Duodenal mucosa (tissue), 2 donors: ENCODE data around the gene ADGRG6.

ENCODE experiments used
- H3K27ac ChIP-seq: one replicate; pipeline ENCODE4 v1.7.0; 2013; ENCODE audit warnings: low read depth, low read length
- H3K27me3 ChIP-seq, 2 donors: one replicate each; pipeline ENCODE4 v1.7.0; 2013; ENCODE audit warnings: low read length in 2 of 2, control low read depth in 1 of 2; ENCODE audit not compliant: insufficient read depth in 2 of 2, control insufficient read depth in 1 of 2
- H3K36me3 ChIP-seq, 2 donors: one replicate each; pipeline ENCODE4 v1.7.0; 2013; ENCODE audit warnings: low read length in 2 of 2, control low read depth in 1 of 2; ENCODE audit not compliant: insufficient read depth in 2 of 2, control insufficient read depth in 1 of 2
- H3K4me1 ChIP-seq, 2 donors: one replicate each; pipeline ENCODE4 v1.7.0; 2013; ENCODE audit warnings: low read length in 2 of 2, control low read depth in 1 of 2; ENCODE audit not compliant: insufficient read depth in 2 of 2, control insufficient read depth in 1 of 2
- H3K4me3 ChIP-seq, 2 donors: one replicate each; pipeline ENCODE4 v1.7.0; 2013; ENCODE audit warnings: low read length in 2 of 2, low read depth in 1 of 2
- H3K9ac ChIP-seq, 2 donors: one replicate each; pipeline ENCODE4 v1.7.0; 2013; ENCODE audit warnings: low read length in 2 of 2, low read depth in 1 of 2
- H3K9me3 ChIP-seq, 2 donors: one replicate each; pipeline ENCODE4 v1.7.0; 2013; ENCODE audit warnings: low read length in 2 of 2, control low read depth in 1 of 2; ENCODE audit not compliant: control insufficient read depth in 1 of 2

Gene ADGRG6

GRCh38 chr6:142301651-142302391, at the start of gene ADGRG6:
Gene ADGRG6 (plus strand): TSS chr6:142302007. CDS start chr6:142302330, 323 bp downstream.
- peak within 1 kb of the TSS; percentile 67 for H3K27ac ChIP-seq
- H3K9ac ChIP-seq, result peak within 1 kb of the TSS; percentile 63 to 69

GRCh38 chr6:142254513-142254912, 47.3 kb upstream of the ADGRG6 start:
- no peaks in the 10 kb centered on the region for H3K36me3 ChIP-seq
- H3K27ac ChIP-seq, result no peak overlapping the region
- no peak overlapping the region for H3K9ac ChIP-seq

More at GRCh38 chr6:142301651-142302391, at the start of gene ADGRG6:
- peaks cover 7 to 13% of the 10 kb centered on the region in 2 donors for H3K4me1 ChIP-seq
- H3K4me3 ChIP-seq, result peak within 1 kb of the TSS; percentile 73 to 76
- no peaks in the 10 kb centered on the region for H3K36me3 ChIP-seq
- no peaks in the 10 kb centered on the region for H3K9me3 ChIP-seq
- no peaks in the 10 kb centered on the region for H3K27me3 ChIP-seq

GRCh38 chr6:142255785-142256184, 46.0 kb upstream of the ADGRG6 start:
- no peaks in the 10 kb centered on the region for H3K27me3 ChIP-seq
- H3K9me3 ChIP-seq, result no peaks in the 10 kb centered on the region
- H3K36me3 ChIP-seq, result no peaks in the 10 kb centered on the region
- H3K4me3 ChIP-seq, result no peak overlapping the region
- H3K27ac ChIP-seq, result no peak overlapping the region
- no peak overlapping the region for H3K9ac ChIP-seq
- H3K4me1 ChIP-seq, result peaks cover 0 to 5% of the 10 kb centered on the region in 2 donors

More at GRCh38 chr6:142254513-142254912, 47.3 kb upstream of the ADGRG6 start:
- H3K4me3 ChIP-seq, result no peak overlapping the region
- H3K4me1 ChIP-seq, result peaks cover 0 to 5% of the 10 kb centered on the region in 2 donors
- H3K9me3 ChIP-seq, result no peaks in the 10 kb centered on the region
- H3K27me3 ChIP-seq, result no peaks in the 10 kb centered on the region

GRCh38 chr6:142258305-142258704, 43.5 kb upstream of the ADGRG6 start:
- Histone ChIP-seq H3K9ac (no peak overlapping the region), H3K9me3 (no peaks in the 10 kb centered on the region), H3K36me3 (no peaks in the 10 kb centered on the region), H3K4me3 (no peak overlapping the region), H3K27me3 (no peaks in the 10 kb centered on the region), H3K4me1 (peaks cover 0 to 5% of the 10 kb centered on the region in 2 donors), H3K27ac (no peak overlapping the region)

GRCh38 chr6:142258757-142259156, 43.0 kb upstream of the ADGRG6 start:
- no peaks in the 10 kb centered on the region for H3K27me3 ChIP-seq
- peaks cover 0 to 5% of the 10 kb centered on the region in 2 donors for H3K4me1 ChIP-seq
- no peak overlapping the region for H3K4me3 ChIP-seq
- H3K27ac ChIP-seq, result no peak overlapping the region
- no peak overlapping the region for H3K9ac ChIP-seq
- H3K9me3 ChIP-seq, result no peaks in the 10 kb centered on the region
- H3K36me3 ChIP-seq, result no peaks in the 10 kb centered on the region

- Histone ChIP-seq H3K4me3 (no peak overlapping the region), H3K36me3 (no peaks in the 10 kb centered on the region), H3K4me1 (peaks cover 0 to 5% of the 10 kb centered on the region in 2 donors), H3K9me3 (no peaks in the 10 kb centered on the region), H3K27me3 (no peaks in the 10 kb centered on the region), H3K9ac (no peak overlapping the region), H3K27ac (no peak overlapping the region)
Observed at GRCh38 chr6:142260748-142261147, 41.1 kb upstream of the ADGRG6 start.

- H3K36me3 ChIP-seq, result no peaks in the 10 kb centered on the region
- no peak overlapping the region for H3K4me3 ChIP-seq
- no peaks in the 10 kb centered on the region for H3K27me3 ChIP-seq
Observed at GRCh38 chr6:142262231-142262630, 39.6 kb upstream of the ADGRG6 start.

GRCh38 chr6:142265476-142265875, 36.3 kb upstream of the ADGRG6 start:
- Histone ChIP-seq H3K4me1 (peaks cover 0 to 5% of the 10 kb centered on the region in 2 donors), H3K27ac (no peak overlapping the region), H3K27me3 (no peaks in the 10 kb centered on the region), H3K36me3 (no peaks in the 10 kb centered on the region), H3K9ac (no peak overlapping the region), H3K9me3 (no peaks in the 10 kb centered on the region), H3K4me3 (no peak overlapping the region)

More at GRCh38 chr6:142262231-142262630, 39.6 kb upstream of the ADGRG6 start:
- Histone ChIP-seq H3K27ac (no peak overlapping the region), H3K9me3 (no peaks in the 10 kb centered on the region), H3K9ac (no peak overlapping the region), H3K4me1 (peaks cover 0 to 5% of the 10 kb centered on the region in 2 donors)

- no peaks in the 10 kb centered on the region for H3K36me3 ChIP-seq
- no peaks in the 10 kb centered on the region for H3K27me3 ChIP-seq
- H3K27ac ChIP-seq, result no peak overlapping the region
- H3K4me3 ChIP-seq, result no peak overlapping the region
- H3K9ac ChIP-seq, result no peak overlapping the region
- no peaks in the 10 kb centered on the region for H3K9me3 ChIP-seq
- peaks cover 0 to 5% of the 10 kb centered on the region in 2 donors for H3K4me1 ChIP-seq
Observed at GRCh38 chr6:142266060-142266459, 35.7 kb upstream of the ADGRG6 start.

- Histone ChIP-seq H3K4me3 (no peak overlapping the region), H3K4me1 (peaks cover 3 to 13% of the 10 kb centered on the region in 2 donors), H3K9me3 (no peaks in the 10 kb centered on the region), H3K27ac (no peak overlapping the region), H3K36me3 (no peaks in the 10 kb centered on the region), H3K27me3 (no peaks in the 10 kb centered on the region), H3K9ac (no peak overlapping the region)
Observed at GRCh38 chr6:142271476-142271875, 30.3 kb upstream of the ADGRG6 start.
